Measurements from ENCODE around the gene SPTLC3.

The SPTLC3 gene

DNA sequence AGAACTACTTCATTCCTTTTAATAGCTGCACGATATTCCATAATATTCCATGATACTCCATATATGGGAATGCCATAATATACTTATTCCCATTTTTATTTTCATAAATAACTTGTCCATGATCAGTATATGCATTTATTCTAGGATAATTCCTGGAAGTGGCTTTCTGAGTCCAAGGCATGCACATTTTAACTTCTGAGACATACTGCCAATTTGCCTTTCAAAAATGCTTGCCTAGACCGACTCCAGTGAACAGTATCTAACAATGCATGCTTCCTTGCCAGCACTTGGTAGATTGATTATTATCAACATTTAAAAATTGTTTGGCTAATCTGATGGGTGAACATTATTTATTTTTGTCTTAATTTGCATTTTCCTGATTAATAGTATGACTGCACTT is 54.0 kb downstream of the SPTLC3 start:
- Histone ChIP-seq H3K9ac (ENCODE audit: low read length) (no peak overlapping the region), H3K4me1 (ENCODE audit: low read length) (no peaks in the 10 kb centered on the region), H2AFZ (ENCODE audit: low read depth, low read length) (no peak overlapping the region), H3K4me2 (ENCODE audit: low read length) (no peak overlapping the region), H3K27me3 (ENCODE audit: low read depth, low read length) (peaks cover 18% of the 10 kb centered on the region), H3K27ac (ENCODE audit: low read length) (no peak overlapping the region), H3K36me3 (replicated peaks; ENCODE audit: low read depth, low read length) (no peaks in the 10 kb centered on the region), H4K20me1 (ENCODE audit: insufficient read depth, low read length) (no peaks in the 10 kb centered on the region), H3K9me3 (ENCODE audit: insufficient read depth, low read length) (no peaks in the 10 kb centered on the region), H3K79me2 (ENCODE audit: low read length) (no peaks in the 10 kb centered on the region), H3K4me3 (ENCODE audit: low read length) (no peak overlapping the region)
- TF ChIP-seq, protein P1, sequence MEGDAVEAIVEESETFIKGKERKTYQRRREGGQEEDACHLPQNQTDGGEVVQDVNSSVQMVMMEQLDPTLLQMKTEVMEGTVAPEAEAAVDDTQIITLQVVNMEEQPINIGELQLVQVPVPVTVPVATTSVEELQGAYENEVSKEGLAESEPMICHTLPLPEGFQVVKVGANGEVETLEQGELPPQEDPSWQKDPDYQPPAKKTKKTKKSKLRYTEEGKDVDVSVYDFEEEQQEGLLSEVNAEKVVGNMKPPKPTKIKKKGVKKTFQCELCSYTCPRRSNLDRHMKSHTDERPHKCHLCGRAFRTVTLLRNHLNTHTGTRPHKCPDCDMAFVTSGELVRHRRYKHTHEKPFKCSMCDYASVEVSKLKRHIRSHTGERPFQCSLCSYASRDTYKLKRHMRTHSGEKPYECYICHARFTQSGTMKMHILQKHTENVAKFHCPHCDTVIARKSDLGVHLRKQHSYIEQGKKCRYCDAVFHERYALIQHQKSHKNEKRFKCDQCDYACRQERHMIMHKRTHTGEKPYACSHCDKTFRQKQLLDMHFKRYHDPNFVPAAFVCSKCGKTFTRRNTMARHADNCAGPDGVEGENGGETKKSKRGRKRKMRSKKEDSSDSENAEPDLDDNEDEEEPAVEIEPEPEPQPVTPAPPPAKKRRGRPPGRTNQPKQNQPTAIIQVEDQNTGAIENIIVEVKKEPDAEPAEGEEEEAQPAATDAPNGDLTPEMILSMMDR (IDR thresholded peaks at IDR 0.05; ENCODE audit: low read depth, low read length) = no peak
- TF ChIP-seq EZH2phosphoT487 (IDR thresholded peaks at IDR 0.05; ENCODE audit: low read depth) = no peak

DNA sequence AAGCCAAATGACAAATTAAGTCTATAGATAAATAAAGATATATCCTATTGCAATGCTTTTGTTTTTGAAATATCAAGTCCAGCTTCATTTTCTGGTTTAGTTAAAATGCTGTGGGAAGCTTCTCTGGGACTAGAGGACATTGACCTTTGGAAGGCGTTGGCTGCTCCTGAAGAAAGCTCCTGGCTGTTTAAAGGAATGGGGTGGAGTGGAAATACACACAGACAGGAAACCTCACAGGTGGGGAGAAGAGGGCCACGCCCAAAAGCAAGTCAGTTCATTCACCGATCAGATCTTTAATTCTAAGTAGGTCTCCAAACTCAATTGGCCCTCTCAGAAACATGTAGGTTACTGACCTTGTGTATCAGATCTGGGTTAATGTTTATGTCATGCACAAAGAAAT is 59.6 kb downstream of the SPTLC3 start:
- Histone ChIP-seq H2AFZ (ENCODE audit: low read depth, low read length) (no peak overlapping the region), H3K9me3 (ENCODE audit: insufficient read depth, low read length) (no peaks in the 10 kb centered on the region), H3K4me3 (ENCODE audit: low read length) (no peak overlapping the region), H3K27ac (ENCODE audit: low read length) (no peak overlapping the region), H3K4me2 (ENCODE audit: low read length) (no peak overlapping the region), H3K36me3 (replicated peaks; ENCODE audit: low read depth, low read length) (no peaks in the 10 kb centered on the region), H3K27me3 (ENCODE audit: low read depth, low read length) (peaks cover 24% of the 10 kb centered on the region), H3K79me2 (ENCODE audit: low read length) (no peaks in the 10 kb centered on the region), H3K4me1 (ENCODE audit: low read length) (no peaks in the 10 kb centered on the region), H3K9ac (ENCODE audit: low read length) (no peak overlapping the region), H4K20me1 (ENCODE audit: insufficient read depth, low read length) (no peaks in the 10 kb centered on the region)
- TF ChIP-seq, protein P1 (IDR thresholded peaks at IDR 0.05; ENCODE audit: low read depth, low read length) = no peak
- TF ChIP-seq EZH2phosphoT487 (IDR thresholded peaks at IDR 0.05; ENCODE audit: low read depth) = no peak

- no peak overlapping the region for H3K4me3 ChIP-seq (ENCODE audit: low read length)
- H4K20me1 ChIP-seq (ENCODE audit: insufficient read depth, low read length) = no peaks in the 10 kb centered on the region
- TF ChIP-seq EZH2phosphoT487 (IDR thresholded peaks at IDR 0.05; ENCODE audit: low read depth) = no peak
- TF ChIP-seq, protein P1 (IDR thresholded peaks at IDR 0.05; ENCODE audit: low read depth, low read length) = no peak
- no peak overlapping the region for H2AFZ ChIP-seq (ENCODE audit: low read depth, low read length)
- peaks cover 16% of the 10 kb centered on the region for H3K27me3 ChIP-seq (ENCODE audit: low read depth, low read length)
- H3K36me3 ChIP-seq (replicated peaks; ENCODE audit: low read depth, low read length) = no peaks in the 10 kb centered on the region
- H3K9me3 ChIP-seq (ENCODE audit: insufficient read depth, low read length) = no peaks in the 10 kb centered on the region
- H3K9ac ChIP-seq (ENCODE audit: low read length) = no peak overlapping the region
- no peaks in the 10 kb centered on the region for H3K4me1 ChIP-seq (ENCODE audit: low read length)
- H3K27ac ChIP-seq (ENCODE audit: low read length) = no peak overlapping the region
- H3K79me2 ChIP-seq (ENCODE audit: low read length) = no peaks in the 10 kb centered on the region
- no peak overlapping the region for H3K4me2 ChIP-seq (ENCODE audit: low read length)
These were observed 73.1 kb downstream of the SPTLC3 start for GRCh38 chr20:13081877-13082276.

- Histone ChIP-seq H3K27ac (ENCODE audit: low read length) (no peak overlapping the region), H3K79me2 (ENCODE audit: low read length) (no peaks in the 10 kb centered on the region), H3K4me2 (ENCODE audit: low read length) (no peak overlapping the region), H4K20me1 (ENCODE audit: insufficient read depth, low read length) (no peaks in the 10 kb centered on the region), H3K9me3 (ENCODE audit: insufficient read depth, low read length) (no peaks in the 10 kb centered on the region), H3K4me1 (ENCODE audit: low read length) (no peaks in the 10 kb centered on the region), H2AFZ (ENCODE audit: low read depth, low read length) (no peak overlapping the region), H3K4me3 (ENCODE audit: low read length) (no peak overlapping the region), H3K9ac (ENCODE audit: low read length) (no peak overlapping the region), H3K27me3 (ENCODE audit: low read depth, low read length) (peaks cover 16% of the 10 kb centered on the region), H3K36me3 (replicated peaks; ENCODE audit: low read depth, low read length) (no peaks in the 10 kb centered on the region)
- no peak for TF ChIP-seq EZH2phosphoT487 (IDR thresholded peaks at IDR 0.05; ENCODE audit: low read depth)
- TF ChIP-seq, protein P1 (IDR thresholded peaks at IDR 0.05; ENCODE audit: low read depth, low read length) = no peak
These were observed 73.6 kb downstream of the SPTLC3 start for GRCh38 chr20:13082378-13082777.

All from OCI-LY3 (cell line).